ENCODE data around the gene TCERG1L.

GRCh38 chr10:131168238-131168875, 143.2 kb downstream of the TCERG1L start:
- TF ChIP-seq CTCF (conservative IDR thresholded peaks at IDR 0.05) (no peak), EZH2 (IDR thresholded peaks at IDR 0.05; ENCODE audit: low read depth) (no peak)

Measured in PC-9 (cell line).